C4-2B (cell line): ENCODE results near the gene ALOX15.
"Not testable (repeated sequence)": the region's sequence is repeated elsewhere in the genome, so short reads cannot be mapped to it uniquely, and the experiment has no call there.

Experiments used
- H3K27ac ChIP-seq: fragments of 450-650 bp; 2 replicates; pipeline ENCODE4 v1.5.1; 2017
- ZFX ChIP-seq: fragments of 450-650 bp; IDR thresholded peaks from 2 replicates; pipeline ENCODE4 v1.6.1; 2017
- TF ChIP-seq, protein P1 (sequence below): fragments of 450-650 bp; conservative IDR thresholded peaks from 2 replicates; pipeline ENCODE4 v1.5.1; 2017; ENCODE audit warnings: mild to moderate bottlenecking

Gene ALOX15

DNA sequence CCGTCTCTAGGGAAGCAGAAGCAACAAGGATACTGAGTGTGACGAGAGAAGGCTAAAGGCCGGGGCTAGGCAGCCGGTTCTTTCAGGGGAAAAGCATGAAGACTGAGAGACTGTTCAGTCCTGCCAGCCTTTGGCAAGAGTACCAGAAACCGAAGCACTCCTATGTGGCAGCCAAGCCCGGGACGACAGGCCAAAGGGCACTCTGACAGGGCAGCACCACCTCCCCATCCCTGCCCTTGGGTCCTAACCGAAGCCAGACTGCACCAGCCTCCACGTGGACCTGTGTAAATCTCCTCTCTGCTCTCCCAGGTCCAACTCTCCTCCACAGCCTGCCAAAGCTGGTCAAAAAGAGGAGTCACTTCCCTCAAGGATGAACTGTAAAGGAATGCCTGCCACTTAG is 23.5 kb upstream of the ALOX15 start:
- TF ChIP-seq, protein P1, sequence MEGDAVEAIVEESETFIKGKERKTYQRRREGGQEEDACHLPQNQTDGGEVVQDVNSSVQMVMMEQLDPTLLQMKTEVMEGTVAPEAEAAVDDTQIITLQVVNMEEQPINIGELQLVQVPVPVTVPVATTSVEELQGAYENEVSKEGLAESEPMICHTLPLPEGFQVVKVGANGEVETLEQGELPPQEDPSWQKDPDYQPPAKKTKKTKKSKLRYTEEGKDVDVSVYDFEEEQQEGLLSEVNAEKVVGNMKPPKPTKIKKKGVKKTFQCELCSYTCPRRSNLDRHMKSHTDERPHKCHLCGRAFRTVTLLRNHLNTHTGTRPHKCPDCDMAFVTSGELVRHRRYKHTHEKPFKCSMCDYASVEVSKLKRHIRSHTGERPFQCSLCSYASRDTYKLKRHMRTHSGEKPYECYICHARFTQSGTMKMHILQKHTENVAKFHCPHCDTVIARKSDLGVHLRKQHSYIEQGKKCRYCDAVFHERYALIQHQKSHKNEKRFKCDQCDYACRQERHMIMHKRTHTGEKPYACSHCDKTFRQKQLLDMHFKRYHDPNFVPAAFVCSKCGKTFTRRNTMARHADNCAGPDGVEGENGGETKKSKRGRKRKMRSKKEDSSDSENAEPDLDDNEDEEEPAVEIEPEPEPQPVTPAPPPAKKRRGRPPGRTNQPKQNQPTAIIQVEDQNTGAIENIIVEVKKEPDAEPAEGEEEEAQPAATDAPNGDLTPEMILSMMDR: no peak
- no peak for TF ChIP-seq ZFX
- no peak overlapping the region for H3K27ac ChIP-seq

DNA sequence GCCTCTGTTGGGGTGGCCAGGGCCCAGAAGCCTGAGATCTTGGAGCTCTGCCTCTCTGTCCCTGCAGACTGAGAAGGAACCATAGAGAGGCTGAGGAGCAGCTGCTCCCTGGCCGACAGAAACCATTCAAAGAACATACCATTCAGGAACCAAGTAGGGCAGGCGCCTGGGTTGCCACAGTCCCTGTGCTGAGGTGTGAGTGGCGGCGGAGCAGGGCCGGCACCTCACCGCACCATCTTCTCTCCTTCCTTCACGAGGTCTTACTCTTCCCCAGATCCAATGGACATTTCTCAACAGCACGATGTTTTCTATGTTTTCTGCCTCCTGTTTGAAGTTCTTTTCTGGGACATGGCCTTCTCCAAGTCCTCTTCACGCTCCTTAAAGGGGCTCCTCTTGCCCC is 22.8 kb upstream of the ALOX15 start:
- TF ChIP-seq ZFX: no peak
- no peak overlapping the region for H3K27ac ChIP-seq

DNA sequence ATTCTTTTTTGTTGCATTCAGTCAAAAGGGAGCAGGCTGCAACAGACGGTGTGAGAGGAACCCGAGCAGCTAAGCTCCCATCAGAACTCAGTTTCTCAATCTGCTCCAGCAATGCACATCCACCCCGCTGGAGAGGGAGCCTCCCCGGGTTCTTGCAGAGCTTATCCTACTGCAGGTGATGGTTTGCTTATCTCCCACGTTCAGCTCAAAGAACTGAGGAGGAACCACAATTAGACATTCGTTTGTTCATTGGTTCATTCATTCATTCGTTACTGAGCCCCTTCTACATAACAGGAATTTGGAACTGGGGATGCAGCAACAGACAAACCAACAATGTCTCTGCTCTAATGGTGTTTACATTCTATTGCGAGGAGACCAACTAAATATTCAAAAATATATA is 22.2 kb upstream of the ALOX15 start:
- H3K27ac ChIP-seq: no peak overlapping the region
- TF ChIP-seq, protein P1: no peak
- TF ChIP-seq ZFX: no peak

DNA sequence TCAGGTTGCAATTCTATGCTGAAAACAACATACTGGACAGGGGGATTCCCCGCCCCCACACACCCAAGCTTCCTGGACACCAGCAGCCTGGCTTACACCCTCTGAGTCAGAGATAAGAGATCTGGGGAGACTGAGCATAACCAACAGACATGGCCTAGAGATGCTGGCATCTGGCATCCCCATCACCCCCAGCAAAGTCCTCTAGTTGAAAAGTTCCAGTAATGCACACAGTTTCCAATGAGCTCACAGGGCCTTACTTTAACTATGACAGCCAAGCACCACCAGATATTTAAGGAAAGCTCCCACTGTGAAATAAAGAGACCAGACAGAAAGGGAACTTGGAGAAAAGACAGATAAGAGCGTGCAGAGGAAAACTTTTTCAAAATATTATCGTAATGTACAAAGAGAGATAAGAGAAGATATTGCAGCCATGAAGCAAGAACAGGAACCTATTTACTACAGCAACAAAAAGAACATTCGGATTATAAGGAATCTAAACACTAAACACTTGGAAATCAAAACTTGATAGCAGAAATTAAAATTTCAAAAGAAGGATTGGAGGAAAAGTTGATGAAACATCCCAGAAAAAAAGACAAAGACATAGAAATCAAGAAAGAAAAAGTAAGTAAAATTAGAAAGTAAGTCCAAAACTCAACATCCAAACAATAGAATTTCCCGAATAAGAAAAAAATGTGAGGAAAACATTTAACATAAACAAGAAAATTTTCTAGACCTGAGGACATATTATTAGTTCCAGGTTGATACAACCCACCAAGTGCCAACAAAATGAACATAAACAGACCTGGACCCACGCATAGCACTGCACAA is 17.2 kb upstream of the ALOX15 start:
- H3K27ac ChIP-seq: no peak overlapping the region
- TF ChIP-seq, protein P1: no peak
- no peak for TF ChIP-seq ZFX

DNA sequence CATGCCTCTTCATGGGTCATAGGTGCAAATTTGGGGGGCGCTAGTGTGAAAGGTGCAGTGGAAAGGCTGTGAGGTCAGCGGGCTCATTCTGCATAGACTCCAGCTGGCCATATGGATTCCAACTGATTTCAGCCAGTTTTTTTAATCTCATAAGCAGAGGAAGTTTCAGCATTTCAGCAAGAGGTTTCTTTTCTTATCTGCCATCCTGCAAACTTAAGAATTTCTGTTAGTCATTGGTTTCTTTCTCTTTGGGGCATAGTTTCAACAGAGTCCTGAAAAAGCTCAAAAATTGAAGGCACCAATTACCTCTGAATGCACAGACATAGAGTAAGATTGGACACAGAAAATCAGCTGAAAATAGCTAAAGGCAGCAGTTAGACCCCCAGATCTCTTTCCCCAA is 16.2 kb upstream of the ALOX15 start:
- TF ChIP-seq, protein P1: no peak
- no peak for TF ChIP-seq ZFX
- no peak overlapping the region for H3K27ac ChIP-seq

DNA sequence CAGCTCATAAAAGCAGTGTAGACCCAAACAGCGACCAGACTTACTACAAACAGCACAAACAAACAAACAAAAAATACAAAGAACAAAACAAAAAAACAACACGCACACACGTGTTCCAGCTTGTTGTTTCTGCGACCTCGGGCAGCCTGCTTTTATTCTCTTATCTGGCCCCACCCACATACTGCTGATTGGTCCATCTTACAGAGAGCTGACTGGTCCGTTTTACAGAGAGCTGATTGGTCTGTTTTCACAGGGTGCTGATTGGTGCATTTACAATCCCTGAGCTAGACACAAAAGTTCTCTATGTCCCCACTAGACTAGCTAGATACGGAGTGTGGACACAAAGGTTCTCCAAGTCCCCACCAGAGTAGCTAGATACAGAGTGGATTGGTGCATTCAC is 14.5 kb upstream of the ALOX15 start:
- H3K27ac ChIP-seq: not testable (repeated sequence)

DNA sequence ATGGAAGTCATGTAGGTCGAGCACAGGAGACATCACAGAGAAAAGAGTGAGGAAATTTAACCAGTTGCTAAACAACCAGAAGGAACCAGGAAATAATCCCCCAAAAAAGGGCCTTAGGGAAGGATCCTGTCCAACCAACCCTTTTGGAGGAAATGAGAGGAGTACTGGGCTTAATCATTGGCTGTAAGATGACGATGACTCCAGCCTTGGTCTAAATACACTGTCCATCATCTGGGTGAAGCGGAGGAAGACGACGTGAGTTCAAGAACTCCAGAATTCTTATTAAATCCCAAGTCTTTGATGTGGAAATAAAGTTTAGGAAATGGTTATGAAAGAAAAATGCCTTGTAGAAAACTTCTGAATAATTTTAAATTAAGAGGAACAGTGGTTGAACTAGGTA is 11.5 kb upstream of the ALOX15 start:
- H3K27ac ChIP-seq: no peak overlapping the region
- TF ChIP-seq, protein P1: no peak
- no peak for TF ChIP-seq ZFX

DNA sequence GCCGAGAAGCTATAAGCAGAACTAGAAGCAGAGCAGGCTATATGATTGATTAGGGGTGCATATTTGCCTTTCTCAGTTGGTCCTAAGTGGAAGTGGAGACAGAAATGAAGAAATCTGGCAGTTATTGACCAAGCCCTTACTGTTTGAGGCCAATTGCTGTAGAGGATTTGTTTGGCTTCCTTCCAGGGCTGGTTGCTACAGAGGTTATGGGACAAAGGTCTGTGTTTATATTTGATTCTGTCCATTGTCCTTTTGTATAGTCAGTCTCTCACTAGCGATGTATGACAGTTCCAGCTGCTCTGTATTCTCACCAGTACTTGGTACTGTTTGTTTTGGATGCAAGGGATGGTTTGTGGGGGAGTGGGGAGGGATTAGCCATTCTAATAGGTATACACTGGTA is 7.3 kb upstream of the ALOX15 start:
- no peak overlapping the region for H3K27ac ChIP-seq
- TF ChIP-seq ZFX: no peak
- TF ChIP-seq, protein P1: no peak
